Liver (tissue), 9 donors: ENCODE data around the gene NEK2. TPM values are rescaled to one million over a fixed set of nuclear protein-coding genes. Genes with fewer than 3 reads are reported as not detected.

ENCODE experiments used
- DNase-seq: peaks from one replicate; pipeline ENCODE4 v3.0.0-alpha.2; 2017; ENCODE audit warnings: low spot score
- H3K27ac ChIP-seq, 2 donors: one replicate each; pipeline ENCODE4 v1.7.0; 2013; ENCODE audit warnings: inconsistent platforms in 2 of 2, low read length in 2 of 2, control low read depth in 1 of 2, low read depth in 1 of 2, mild to moderate bottlenecking in 1 of 2
- H3K27me3 ChIP-seq, 4 donors: one replicate each; pipeline versions ENCODE4 v1.6.1 to v1.7.0; 2013; ENCODE audit warnings: low read length in 3 of 4, inconsistent platforms in 1 of 4, mild to moderate bottlenecking in 1 of 4, moderate library complexity in 1 of 4; ENCODE audit not compliant: control insufficient read depth in 4 of 4, insufficient read depth in 4 of 4
- H3K36me3 ChIP-seq, 4 donors: one replicate each; pipeline versions ENCODE4 v1.6.1 to v1.7.0; 2013; ENCODE audit warnings: low read length in 3 of 4, mild to moderate bottlenecking in 3 of 4, low read depth in 1 of 4, moderate library complexity in 1 of 4; ENCODE audit not compliant: control insufficient read depth in 4 of 4, insufficient read depth in 3 of 4
- H3K4me1 ChIP-seq, 4 donors: one replicate each; pipeline versions ENCODE4 v1.6.1 to v1.7.0; 2013; ENCODE audit warnings: low read length in 3 of 4, mild to moderate bottlenecking in 3 of 4, moderate library complexity in 1 of 4; ENCODE audit not compliant: control insufficient read depth in 4 of 4, insufficient read depth in 4 of 4
- H3K4me3 ChIP-seq, 3 donors: one replicate each; pipeline versions ENCODE4 v1.6.1 to v1.7.0; 2013; ENCODE audit warnings: low read length in 3 of 3, control low read depth in 1 of 3, low read depth in 1 of 3, mild to moderate bottlenecking in 1 of 3
- H3K9ac ChIP-seq, 2 donors: one replicate each; pipeline ENCODE4 v1.7.0; 2013; ENCODE audit warnings: low read length in 2 of 2, mild to moderate bottlenecking in 2 of 2, moderate library complexity in 2 of 2, control low read depth in 1 of 2, low read depth in 1 of 2
- H3K9me3 ChIP-seq, 4 donors: one replicate each; pipeline versions ENCODE4 v1.6.1 to v1.7.0; 2013; ENCODE audit warnings: low read length in 3 of 4; ENCODE audit not compliant: control insufficient read depth in 4 of 4
- FOXA1 ChIP-seq: IDR thresholded peaks from 2 replicates; pipeline ENCODE4 v1.6.1; 2016; ENCODE audit warnings: antibody characterized with exemption
- GABPA ChIP-seq, 2 donors: IDR thresholded peaks in 1 of 2; conservative IDR thresholded peaks in 1 of 2; 2 replicates each; pipeline ENCODE4 v1.6.1; 2016; ENCODE audit warnings: antibody characterized with exemption in 2 of 2, mild to moderate bottlenecking in 1 of 2, moderate library complexity in 1 of 2
- HNF4A ChIP-seq, 2 donors: conservative IDR thresholded peaks; 2 replicates each; pipeline ENCODE4 v1.6.1; 2016; ENCODE audit warnings: antibody characterized with exemption in 2 of 2, mild to moderate bottlenecking in 2 of 2
- RXRA ChIP-seq, 2 donors: IDR thresholded peaks; 2 replicates each; pipeline ENCODE4 v1.6.1; 2017 to 2018; ENCODE audit warnings: antibody characterized with exemption in 2 of 2, mild to moderate bottlenecking in 1 of 2
- SP1 ChIP-seq: IDR thresholded peaks from 2 replicates; pipeline ENCODE4 v1.6.1; 2018; ENCODE audit warnings: antibody characterized with exemption, mild to moderate bottlenecking
- YY1 ChIP-seq: IDR thresholded peaks from 2 replicates; pipeline ENCODE4 v1.6.1; 2016; ENCODE audit warnings: antibody characterized with exemption, mild to moderate bottlenecking
- ZBTB33 ChIP-seq: IDR thresholded peaks from 2 replicates; pipeline ENCODE4 v1.6.1; 2016; ENCODE audit warnings: antibody characterized with exemption
- WGBS: extraction: QIAGEN DNeasy Blood & Tissue Kit; methylation state at CpG from one replicate; pipeline ENCODE4 v1.1.7; 2013; 5-methylcytosine and 5-hydroxymethylcytosine counted together
- polyA plus RNA-seq, 2 donors: library from polyadenylated mRNA; stranded (reverse) in 1 of 2; unstranded in 1 of 2; fragments of 200-250 nt in 1 of 2; fragments of >200 nt in 1 of 2; fragmentation: Nextera tagmentation in 1 of 2; extraction: Ambion mirVana in 1 of 2; gene quantifications; one replicate each; pipeline versions ENCODE4 v1.2.1 to v1.2.3, GENCODE V29; 2013 to 2015
- total RNA-seq, 2 donors: library from RNA; depleted of rRNA; stranded (reverse); fragments of >200 nt; gene quantifications; one replicate each; pipeline ENCODE4 v1.2.3, GENCODE V29; 2014
- TF ChIP-seq, protein P1 (sequence below): IDR thresholded peaks from 2 replicates; pipeline ENCODE4 v1.6.1; 2016; ENCODE audit warnings: antibody characterized with exemption
- TF ChIP-seq, protein P2 (sequence below): IDR thresholded peaks from 2 replicates; pipeline ENCODE4 v1.6.1; 2016; ENCODE audit warnings: antibody characterized with exemption, mild to moderate bottlenecking
- donor health status: healthy.
- donor health status: healthy.
- donor health status: healthy.
- donor health status: healthy.
- donor health status: healthy.

NEK2 gene
- total and polyA plus RNA-seq, 4 donors: 0.29 to 25.7 (median 1.3) TPM; not detected in 1

DNA sequence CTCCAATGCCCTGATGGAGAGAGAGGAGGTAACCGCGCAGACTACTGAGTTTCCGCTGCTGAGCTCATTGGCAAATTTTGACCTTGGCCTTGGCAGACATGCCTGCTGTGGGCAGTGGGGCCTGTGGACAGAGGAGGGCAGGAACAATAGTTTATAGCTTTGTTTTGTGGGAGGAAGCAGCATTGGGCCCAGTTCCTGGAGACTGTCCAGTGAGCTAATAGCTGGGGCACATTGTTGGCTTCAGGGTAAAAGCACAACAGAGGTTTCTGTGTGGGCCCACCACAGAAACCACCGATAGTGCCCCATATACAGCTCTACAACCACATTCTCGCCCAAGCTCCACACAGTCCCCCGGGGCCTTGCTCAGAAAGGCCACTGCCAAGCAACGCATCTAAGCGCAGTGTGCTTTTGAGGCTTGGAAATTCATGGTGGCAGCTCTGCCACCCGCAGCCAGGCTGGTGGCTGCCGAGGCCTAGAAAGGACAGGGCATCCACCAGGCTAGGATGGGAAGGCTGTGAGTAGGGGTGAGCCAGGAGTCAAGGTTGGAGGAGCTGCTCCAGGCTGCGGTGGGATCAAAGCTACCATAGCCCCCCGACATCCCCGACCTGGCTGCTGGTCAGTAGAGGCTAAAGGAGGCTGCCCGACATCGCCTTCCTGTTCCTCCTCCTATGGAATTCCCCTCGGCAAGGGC, 43.2 kb downstream of the NEK2 start:
- H3K27me3 ChIP-seq: no peaks in the 10 kb centered on the region
- H3K4me1 ChIP-seq: peaks cover 2 to 25% (median 10%) of the 10 kb centered on the region in 4 donors
- WGBS: 90% methylated on average over 16 of the region's 16 CpGs
- no peak overlapping the region for H3K27ac ChIP-seq
- no peak overlapping the region for H3K4me3 ChIP-seq
- no peak for DNase-seq
- H3K9ac ChIP-seq: no peak overlapping the region
- H3K9me3 ChIP-seq: no peaks in the 10 kb centered on the region
- no peaks in the 10 kb centered on the region for H3K36me3 ChIP-seq
- TF ChIP-seq RXRA (IDR thresholded peaks at IDR 0.05): peak in 1 of 2 donors; percentile 9
- TF ChIP-seq HNF4A (conservative IDR thresholded peaks at IDR 0.05): no peak

- no peaks in the 10 kb centered on the region for H3K27me3 ChIP-seq
- 93% methylated on average over 6 of the region's 6 CpGs for WGBS
- H3K4me3 ChIP-seq: no peak overlapping the region
- no peaks in the 10 kb centered on the region for H3K9me3 ChIP-seq
- peaks cover under 1 to 22% (median 10%) of the 10 kb centered on the region in 4 donors for H3K4me1 ChIP-seq
- H3K9ac ChIP-seq: no peak overlapping the region
- no peaks in the 10 kb centered on the region for H3K36me3 ChIP-seq
- DNase-seq: no peak
- H3K27ac ChIP-seq: no peak overlapping the region
- TF ChIP-seq ZBTB33 (no peak), HNF4A (conservative IDR thresholded peaks at IDR 0.05) (no peak), FOXA1 (no peak), YY1 (no peak), GABPA (IDR thresholded peaks at IDR 0.05 in 1 of 2, conservative IDR thresholded peaks at IDR 0.05 in 1 of 2) (no peak), SP1 (no peak)
- TF ChIP-seq, protein P1, sequence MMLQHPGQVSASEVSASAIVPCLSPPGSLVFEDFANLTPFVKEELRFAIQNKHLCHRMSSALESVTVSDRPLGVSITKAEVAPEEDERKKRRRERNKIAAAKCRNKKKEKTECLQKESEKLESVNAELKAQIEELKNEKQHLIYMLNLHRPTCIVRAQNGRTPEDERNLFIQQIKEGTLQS: no peak
- TF ChIP-seq, protein P2, sequence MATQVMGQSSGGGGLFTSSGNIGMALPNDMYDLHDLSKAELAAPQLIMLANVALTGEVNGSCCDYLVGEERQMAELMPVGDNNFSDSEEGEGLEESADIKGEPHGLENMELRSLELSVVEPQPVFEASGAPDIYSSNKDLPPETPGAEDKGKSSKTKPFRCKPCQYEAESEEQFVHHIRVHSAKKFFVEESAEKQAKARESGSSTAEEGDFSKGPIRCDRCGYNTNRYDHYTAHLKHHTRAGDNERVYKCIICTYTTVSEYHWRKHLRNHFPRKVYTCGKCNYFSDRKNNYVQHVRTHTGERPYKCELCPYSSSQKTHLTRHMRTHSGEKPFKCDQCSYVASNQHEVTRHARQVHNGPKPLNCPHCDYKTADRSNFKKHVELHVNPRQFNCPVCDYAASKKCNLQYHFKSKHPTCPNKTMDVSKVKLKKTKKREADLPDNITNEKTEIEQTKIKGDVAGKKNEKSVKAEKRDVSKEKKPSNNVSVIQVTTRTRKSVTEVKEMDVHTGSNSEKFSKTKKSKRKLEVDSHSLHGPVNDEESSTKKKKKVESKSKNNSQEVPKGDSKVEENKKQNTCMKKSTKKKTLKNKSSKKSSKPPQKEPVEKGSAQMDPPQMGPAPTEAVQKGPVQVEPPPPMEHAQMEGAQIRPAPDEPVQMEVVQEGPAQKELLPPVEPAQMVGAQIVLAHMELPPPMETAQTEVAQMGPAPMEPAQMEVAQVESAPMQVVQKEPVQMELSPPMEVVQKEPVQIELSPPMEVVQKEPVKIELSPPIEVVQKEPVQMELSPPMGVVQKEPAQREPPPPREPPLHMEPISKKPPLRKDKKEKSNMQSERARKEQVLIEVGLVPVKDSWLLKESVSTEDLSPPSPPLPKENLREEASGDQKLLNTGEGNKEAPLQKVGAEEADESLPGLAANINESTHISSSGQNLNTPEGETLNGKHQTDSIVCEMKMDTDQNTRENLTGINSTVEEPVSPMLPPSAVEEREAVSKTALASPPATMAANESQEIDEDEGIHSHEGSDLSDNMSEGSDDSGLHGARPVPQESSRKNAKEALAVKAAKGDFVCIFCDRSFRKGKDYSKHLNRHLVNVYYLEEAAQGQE: no peak
These were observed 44.3 kb downstream of the NEK2 start for GRCh38 chr1:211631168-211631567.
